ENCODE data around the gene LRBA. TPM values are rescaled to one million over a fixed set of nuclear protein-coding genes. Genes with fewer than 3 reads are reported as not detected.
A peak's percentile ranks its signal among the peaks of the same experiment; 100 is the strongest.

The LRBA gene
- total and polyA plus RNA-seq, 8 donors, result 7.3 to 156 (median 73.9) TPM

- Histone ChIP-seq H3K4me3 (no peak overlapping the region), H3K9me3 (no peaks in the 10 kb centered on the region), H3K36me3 (no peaks in the 10 kb centered on the region), H3K27me3 (no peaks in the 10 kb centered on the region), H3K4me1 (peaks cover 0 to 27% (median 0%) of the 10 kb centered on the region in 4 donors), H3K27ac (no peak overlapping the region)
- intact Hi-C loops (cut with DNase I; ENCODE audit: low total_unique reads), result no loop called here
- WGBS, 5 donors, result 78 to 88% (median 81%) methylated on average over 5 of the region's 5 CpGs
- DNase-seq, result peak in 1 of 2 donors; percentile 21
- no peak for TF ChIP-seq POLR2AphosphoS5 (IDR thresholded peaks at IDR 0.05)
- no peak for TF ChIP-seq CTCF (IDR thresholded peaks at IDR 0.05)
- no peak for TF ChIP-seq EP300 (IDR thresholded peaks at IDR 0.05)
- TF ChIP-seq POLR2A (IDR thresholded peaks at IDR 0.05), result no peak
Measured at GRCh38 chr4:150336676-150337412, 678.2 kb downstream of the LRBA start.

- Histone ChIP-seq H3K9me3 (no peaks in the 10 kb centered on the region), H3K36me3 (no peaks in the 10 kb centered on the region), H3K27ac (no peak overlapping the region), H3K27me3 (no peaks in the 10 kb centered on the region), H3K4me1 (peaks cover 0 to 18% (median 0%) of the 10 kb centered on the region in 4 donors), H3K4me3 (no peak overlapping the region)
- DNase-seq, result no peak
- TF ChIP-seq CTCF (IDR thresholded peaks at IDR 0.05) (no peak), EP300 (IDR thresholded peaks at IDR 0.05) (no peak), POLR2A (IDR thresholded peaks at IDR 0.05) (no peak), POLR2AphosphoS5 (IDR thresholded peaks at IDR 0.05) (no peak)
- intact Hi-C loops (cut with DNase I; ENCODE audit: low total_unique reads), result no loop called here
Measured at GRCh38 chr4:150332961-150333360, 682.1 kb downstream of the LRBA start.

- no peak overlapping the region for H3K4me3 ChIP-seq
- DNase-seq, result no peak
- TF ChIP-seq POLR2AphosphoS5 (IDR thresholded peaks at IDR 0.05) (no peak), POLR2A (IDR thresholded peaks at IDR 0.05) (no peak)
- peaks cover 0 to 10% (median 0%) of the 10 kb centered on the region in 4 donors for H3K4me1 ChIP-seq
- intact Hi-C loops (cut with DNase I; ENCODE audit: low total_unique reads), result no loop called here
- no peaks in the 10 kb centered on the region for H3K36me3 ChIP-seq
- no peaks in the 10 kb centered on the region for H3K9me3 ChIP-seq
- H3K27ac ChIP-seq, result no peak overlapping the region
- H3K27me3 ChIP-seq, result no peaks in the 10 kb centered on the region
Measured at GRCh38 chr4:150332086-150332485, 683.0 kb downstream of the LRBA start.

GRCh38 chr4:150329373-150329772, 685.7 kb downstream of the LRBA start:
- H3K4me1 ChIP-seq, result peaks cover 0 to 7% (median 0%) of the 10 kb centered on the region in 4 donors
- peaks cover 0 to 7% (median 3%) of the 10 kb centered on the region in 4 donors for H3K36me3 ChIP-seq
- TF ChIP-seq POLR2A (IDR thresholded peaks at IDR 0.05), result no peak
- no peak for TF ChIP-seq EP300 (IDR thresholded peaks at IDR 0.05)
- no peak for TF ChIP-seq CTCF (IDR thresholded peaks at IDR 0.05)
- TF ChIP-seq POLR2AphosphoS5 (IDR thresholded peaks at IDR 0.05), result no peak
- no peak for DNase-seq
- H3K9me3 ChIP-seq, result no peaks in the 10 kb centered on the region
- H3K27me3 ChIP-seq, result no peaks in the 10 kb centered on the region
- H3K27ac ChIP-seq, result no peak overlapping the region
- H3K4me3 ChIP-seq, result no peak overlapping the region
- intact Hi-C loops (cut with DNase I; ENCODE audit: low total_unique reads), result no loop called here

GRCh38 chr4:150328496-150328895, 686.6 kb downstream of the LRBA start:
- Histone ChIP-seq H3K27ac (no peak overlapping the region), H3K27me3 (no peaks in the 10 kb centered on the region), H3K36me3 (peaks cover 0 to 7% (median 3%) of the 10 kb centered on the region in 4 donors), H3K9me3 (no peaks in the 10 kb centered on the region), H3K4me1 (peaks cover 0 to 6% (median 0%) of the 10 kb centered on the region in 4 donors), H3K4me3 (no peak overlapping the region)
- DNase-seq, result no peak
- intact Hi-C loops (cut with DNase I; ENCODE audit: low total_unique reads), result no loop called here
- WGBS, 5 donors, result 85 to 98% (median 94%) methylated on average over 2 of the region's 2 CpGs
- TF ChIP-seq CTCF (IDR thresholded peaks at IDR 0.05) (no peak), POLR2A (IDR thresholded peaks at IDR 0.05) (no peak), EP300 (IDR thresholded peaks at IDR 0.05) (no peak), POLR2AphosphoS5 (IDR thresholded peaks at IDR 0.05) (no peak)

All from stomach (tissue), 9 donors.